ENCODE results near the gene TCF12.

The TCF12 gene

GRCh38 chr15:57198131-57198530, 279.7 kb downstream of the TCF12 start:
- no peak for DNase-seq (ENCODE audit: extremely low read depth, low read depth)
- no peak for TF ChIP-seq CTCF (IDR thresholded peaks at IDR 0.05; ENCODE audit: low read depth, low read length, missing control alignments)

GRCh38 chr15:57198654-57199291, 280.3 kb downstream of the TCF12 start:
- no peak for TF ChIP-seq CTCF (IDR thresholded peaks at IDR 0.05; ENCODE audit: low read depth, low read length, missing control alignments)
- DNase-seq (ENCODE audit: extremely low read depth, low read depth) = no peak
- no peak overlapping the region for H3K4me3 ChIP-seq (replicated peaks; ENCODE audit: low read depth, low read length)

More at GRCh38 chr15:57198131-57198530, 279.7 kb downstream of the TCF12 start:
- H3K4me3 ChIP-seq (replicated peaks; ENCODE audit: low read depth, low read length) = no peak overlapping the region

GRCh38 chr15:57201578-57201977, 283.1 kb downstream of the TCF12 start:
- DNase-seq (ENCODE audit: extremely low read depth, low read depth) = no peak
- no peak overlapping the region for H3K4me3 ChIP-seq (replicated peaks; ENCODE audit: low read depth, low read length)
- TF ChIP-seq CTCF (IDR thresholded peaks at IDR 0.05; ENCODE audit: low read depth, low read length, missing control alignments) = no peak

- no peak for TF ChIP-seq CTCF (IDR thresholded peaks at IDR 0.05; ENCODE audit: low read depth, low read length, missing control alignments)
- no peak overlapping the region for H3K4me3 ChIP-seq (replicated peaks; ENCODE audit: low read depth, low read length)
- no peak for DNase-seq (ENCODE audit: extremely low read depth, low read depth)
These were observed 285.5 kb downstream of the TCF12 start for GRCh38 chr15:57203906-57204305.

- TF ChIP-seq CTCF (IDR thresholded peaks at IDR 0.05; ENCODE audit: low read depth, low read length, missing control alignments) = no peak
- DNase-seq (ENCODE audit: extremely low read depth, low read depth) = no peak
- no peak overlapping the region for H3K4me3 ChIP-seq (replicated peaks; ENCODE audit: low read depth, low read length)
These were observed 286.8 kb downstream of the TCF12 start for GRCh38 chr15:57205027-57205855.

- no peak for DNase-seq (ENCODE audit: extremely low read depth, low read depth)
- TF ChIP-seq CTCF (IDR thresholded peaks at IDR 0.05; ENCODE audit: low read depth, low read length, missing control alignments) = no peak
- H3K4me3 ChIP-seq (replicated peaks; ENCODE audit: low read depth, low read length) = no peak overlapping the region
These were observed 287.6 kb downstream of the TCF12 start for GRCh38 chr15:57205996-57206395.

All from HFF-Myc (cell line).